SH-SY5Y (cell line): Measurements from ENCODE around the gene MAP3K2.

ENCODE experiments used
- GATA2 ChIP-seq: IDR thresholded peaks from 2 replicates; pipeline ENCODE4 v1.6.1; 2011; ENCODE audit warnings: mild to moderate bottlenecking, low read depth, low read length
- GATA3 ChIP-seq: IDR thresholded peaks from 2 replicates; pipeline ENCODE4 v1.6.1; 2011; ENCODE audit warnings: low read depth, mild to moderate bottlenecking, low read length, moderate library complexity

DNA sequence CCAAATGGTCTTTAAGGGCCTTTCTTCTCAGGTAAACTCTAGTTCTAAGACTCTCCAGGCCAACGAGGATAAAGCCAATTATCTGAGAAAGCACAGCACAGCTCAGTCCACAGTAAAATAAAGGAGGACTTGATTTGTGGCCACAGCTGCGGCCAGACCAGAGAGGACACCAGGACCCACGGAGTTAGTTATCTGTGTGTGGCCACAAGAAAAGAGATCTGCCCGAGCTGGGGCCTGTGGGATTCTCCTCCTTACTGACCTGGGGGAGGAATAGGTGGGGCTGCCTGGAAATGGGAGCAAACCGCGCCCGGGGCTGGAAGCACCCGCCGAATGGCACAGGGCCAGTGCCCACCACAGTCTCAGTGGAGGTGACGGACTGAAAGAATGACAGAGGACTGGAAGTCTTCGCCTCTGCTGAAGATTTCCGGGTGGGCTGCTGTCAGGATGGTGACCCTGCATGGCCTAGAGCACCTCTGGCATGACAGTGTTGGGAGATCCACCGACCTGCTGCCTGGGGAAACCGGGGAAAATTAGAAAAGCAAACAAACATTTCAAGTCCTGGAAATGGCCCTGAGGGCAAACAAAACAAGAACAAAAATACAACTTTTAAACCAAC lies 43.7 kb upstream of the MAP3K2 start:
- TF ChIP-seq GATA2 (no peak), GATA3 (no peak)
